Pancreas (tissue), 10 donors: Measurements from ENCODE around the gene KCNMA1. TPM values are rescaled to one million over a fixed set of nuclear protein-coding genes. Genes with fewer than 3 reads are reported as not detected.

Experiments used
- ATAC-seq, 4 donors: fragments of 200-7000 bp; cut with Tn5 transposase; one replicate each; pipeline versions ENCODE4 v1.8.0 to v1.9.1; 2020; ENCODE audit warnings: mild to moderate bottlenecking in 4 of 4, moderate library complexity in 4 of 4
- DNase-seq, 6 donors: peaks; one replicate each; pipeline ENCODE4 v3.0.0-alpha.2; 2020
- FAIRE-seq: peaks from 2 replicates; lab custom pipeline; 2012; peaks lifted over from hg19 to GRCh38; lab: Jason Lieb, UNC
- H3K27ac ChIP-seq, 4 donors: fragments of 200-600 bp; sonication (generic); 1 replicate in 3 of 4; 2 replicates in 1 of 4; pipeline versions ENCODE4 v1.5.0 to v1.8.0; 2020
- H3K27me3 ChIP-seq, 4 donors: fragments of 200-600 bp; one replicate each; pipeline ENCODE4 v1.8.0; 2021
- H3K36me3 ChIP-seq, 3 donors: fragments of 200-600 bp; sonication (generic) in 1 of 3; one replicate each; pipeline versions ENCODE4 v1.5.0 to v1.8.0; 2020 to 2021
- H3K4me1 ChIP-seq, 3 donors: fragments of 200-600 bp; one replicate each; pipeline ENCODE4 v1.8.0; 2021
- H3K4me3 ChIP-seq, 4 donors: fragments of 200-600 bp; sonication (generic) in 2 of 4; one replicate each; pipeline versions ENCODE4 v1.5.0 to v1.8.0; 2020 to 2021
- H3K9me3 ChIP-seq, 4 donors: fragments of 200-600 bp; one replicate each; pipeline ENCODE4 v1.8.0; 2021
- WGBS, 2 donors: extraction: QIAGEN DNeasy Blood & Tissue Kit; methylation state at CpG; one replicate each; pipeline ENCODE4 v1.1.7; 2013; 5-methylcytosine and 5-hydroxymethylcytosine counted together
- intact Hi-C, 3 donors: fragments of 100-400 bp; cut with DNase I; formaldehyde crosslinking; loops; one replicate each; pipeline versions ENCODE4 v1.11.1 to v1.14.2; 2022
- polyA plus RNA-seq, 2 donors: library from polyadenylated mRNA; stranded (reverse); fragments of 200-250 nt; gene quantifications; one replicate each; pipeline ENCODE4 v1.2.3, GENCODE V29; 2013
- total RNA-seq, 6 donors: library from RNA; stranded (reverse); fragmentation: NEBNext Ultra II Directional in 4 of 6; extraction: Animal tissue kit (Norgen Biotek cat#: 25700) in 4 of 6; gene quantifications; one replicate each; pipeline versions ENCODE4 v1.2.1 to v1.2.4, GENCODE V29; 2021 to 2023
- TF ChIP-seq, protein P1 (sequence below), 4 donors: fragments of 200-600 bp; sonication (generic) in 3 of 4; IDR thresholded peaks; one replicate each; pipeline versions ENCODE4 v1.5.0 to v1.8.0; 2021; ENCODE audit warnings: antibody characterized with exemption in 4 of 4
- donor health status: healthy with polysubstance abuse.
- donor health status: DM: no; HTN: no; CAD: no; lungs with moderate emphysema.
- donor health status: DM: no; HTN: no; CAD: no.
- donor health status: control.
- donor health status: control.
- donor health status: Bipolar disorder and iron deficiency.
- donor health status: DM: yes; HTN: yes; CAD: no.
- donor health status: DM: no; HTN: no; CAD: no.
- donor health status: DM: no; HTN: no; CAD: no.
- donor health status: DM: yes; HTN: yes; CAD: no.

Gene KCNMA1
- total and polyA plus RNA-seq, 8 donors, result 3.5 to 19.4 (median 9.3) TPM

DNA sequence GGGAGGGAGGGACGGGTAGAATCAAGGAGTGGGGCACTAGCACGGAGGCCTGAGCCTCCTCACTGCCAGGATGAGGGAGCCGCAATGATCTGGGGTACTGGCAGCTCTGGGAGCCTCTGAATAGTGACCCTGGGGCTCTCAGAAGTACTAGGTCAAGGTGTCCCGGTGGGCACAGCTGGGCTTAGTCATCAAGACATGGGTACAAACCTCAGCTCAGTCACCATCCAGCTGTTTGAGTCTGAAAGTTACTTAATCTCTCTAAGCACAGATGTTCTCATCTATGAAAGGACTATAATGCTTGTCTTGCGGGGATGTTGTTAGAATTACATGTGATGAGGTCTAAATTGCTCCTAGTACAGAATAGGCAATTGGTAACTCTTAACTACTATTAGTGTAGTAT lies 276.8 kb downstream of the KCNMA1 start:
- TF ChIP-seq, protein P1, sequence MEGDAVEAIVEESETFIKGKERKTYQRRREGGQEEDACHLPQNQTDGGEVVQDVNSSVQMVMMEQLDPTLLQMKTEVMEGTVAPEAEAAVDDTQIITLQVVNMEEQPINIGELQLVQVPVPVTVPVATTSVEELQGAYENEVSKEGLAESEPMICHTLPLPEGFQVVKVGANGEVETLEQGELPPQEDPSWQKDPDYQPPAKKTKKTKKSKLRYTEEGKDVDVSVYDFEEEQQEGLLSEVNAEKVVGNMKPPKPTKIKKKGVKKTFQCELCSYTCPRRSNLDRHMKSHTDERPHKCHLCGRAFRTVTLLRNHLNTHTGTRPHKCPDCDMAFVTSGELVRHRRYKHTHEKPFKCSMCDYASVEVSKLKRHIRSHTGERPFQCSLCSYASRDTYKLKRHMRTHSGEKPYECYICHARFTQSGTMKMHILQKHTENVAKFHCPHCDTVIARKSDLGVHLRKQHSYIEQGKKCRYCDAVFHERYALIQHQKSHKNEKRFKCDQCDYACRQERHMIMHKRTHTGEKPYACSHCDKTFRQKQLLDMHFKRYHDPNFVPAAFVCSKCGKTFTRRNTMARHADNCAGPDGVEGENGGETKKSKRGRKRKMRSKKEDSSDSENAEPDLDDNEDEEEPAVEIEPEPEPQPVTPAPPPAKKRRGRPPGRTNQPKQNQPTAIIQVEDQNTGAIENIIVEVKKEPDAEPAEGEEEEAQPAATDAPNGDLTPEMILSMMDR (IDR thresholded peaks at IDR 0.05), result no peak
- H3K4me1 ChIP-seq, result no peaks in the 10 kb centered on the region
- no peaks in the 10 kb centered on the region for H3K27me3 ChIP-seq
- FAIRE-seq, result no peak
- intact Hi-C loops, result no loop called here
- DNase-seq, result no peak
- H3K4me3 ChIP-seq, result no peak overlapping the region
- H3K27ac ChIP-seq, result no peak overlapping the region
- ATAC-seq, result no peak
- H3K9me3 ChIP-seq, result no peaks in the 10 kb centered on the region
- 93 to 96% methylated on average over 5 of the region's 5 CpGs for WGBS, 2 donors
- H3K36me3 ChIP-seq, result no peaks in the 10 kb centered on the region

DNA sequence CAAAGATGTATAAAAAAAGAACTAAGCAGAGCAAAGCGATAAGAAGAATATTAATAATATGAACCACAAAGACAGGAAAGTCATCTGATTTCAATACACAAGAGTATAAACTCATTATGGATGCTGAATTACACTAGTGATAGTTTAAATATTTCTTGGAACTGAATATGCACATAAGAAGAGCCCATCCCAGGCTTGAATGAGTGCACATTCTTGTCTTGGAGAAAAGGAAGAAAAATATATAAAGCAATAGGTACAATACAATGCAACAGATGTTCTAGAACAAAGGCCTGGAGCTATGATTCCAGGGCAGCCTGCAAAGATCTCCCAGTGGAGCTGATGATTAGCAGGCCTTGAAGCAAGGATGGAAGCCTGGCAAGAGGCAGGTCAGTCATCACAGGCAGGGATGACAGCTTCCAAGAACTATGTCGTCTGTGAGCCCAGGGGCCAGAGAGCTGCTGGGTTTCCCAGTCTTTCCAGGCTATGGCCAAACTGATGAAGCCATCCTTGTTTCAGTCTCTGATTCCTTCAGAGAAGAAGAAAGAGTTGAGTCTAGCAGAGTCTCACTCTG lies 277.6 kb downstream of the KCNMA1 start:
- Histone ChIP-seq H3K27ac (no peak overlapping the region), H3K9me3 (no peaks in the 10 kb centered on the region), H3K36me3 (no peaks in the 10 kb centered on the region), H3K4me3 (no peak overlapping the region), H3K27me3 (no peaks in the 10 kb centered on the region), H3K4me1 (no peaks in the 10 kb centered on the region)
- no peak for ATAC-seq
- DNase-seq, result no peak
- no peak for FAIRE-seq
- TF ChIP-seq, protein P1 (IDR thresholded peaks at IDR 0.05), result no peak
- intact Hi-C loops, result no loop called here
- 68 to 88% methylated on average over 2 of the region's 2 CpGs for WGBS, 2 donors

DNA sequence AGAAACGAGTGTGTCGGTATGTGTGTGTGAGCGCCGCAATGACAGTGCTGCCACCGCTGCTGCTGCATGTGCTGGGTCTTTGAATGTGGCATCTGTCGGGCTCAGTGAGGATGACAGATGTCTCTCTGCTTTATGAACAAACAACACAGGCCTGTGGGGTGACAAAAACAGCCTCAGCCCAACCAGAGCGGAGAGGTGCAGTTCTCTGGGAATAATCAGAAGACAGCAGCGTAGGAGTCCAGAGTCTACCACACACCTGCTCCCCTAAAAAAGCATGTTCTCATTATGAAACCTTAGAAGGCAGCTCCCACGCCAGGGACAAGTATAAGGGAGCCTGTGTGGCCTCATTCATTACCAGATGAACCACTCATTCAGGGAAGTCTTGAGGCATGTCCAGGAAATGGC lies 278.3 kb downstream of the KCNMA1 start:
- no peaks in the 10 kb centered on the region for H3K36me3 ChIP-seq
- H3K4me3 ChIP-seq, result no peak overlapping the region
- 86 to 92% methylated on average over 9 of the region's 9 CpGs for WGBS, 2 donors
- H3K27ac ChIP-seq, result no peak overlapping the region
- no peak for ATAC-seq
- H3K4me1 ChIP-seq, result no peaks in the 10 kb centered on the region
- no peak for DNase-seq
- TF ChIP-seq, protein P1 (IDR thresholded peaks at IDR 0.05), result no peak
- intact Hi-C loops, result no loop called here
- no peaks in the 10 kb centered on the region for H3K9me3 ChIP-seq
- H3K27me3 ChIP-seq, result no peaks in the 10 kb centered on the region
- FAIRE-seq, result no peak

DNA sequence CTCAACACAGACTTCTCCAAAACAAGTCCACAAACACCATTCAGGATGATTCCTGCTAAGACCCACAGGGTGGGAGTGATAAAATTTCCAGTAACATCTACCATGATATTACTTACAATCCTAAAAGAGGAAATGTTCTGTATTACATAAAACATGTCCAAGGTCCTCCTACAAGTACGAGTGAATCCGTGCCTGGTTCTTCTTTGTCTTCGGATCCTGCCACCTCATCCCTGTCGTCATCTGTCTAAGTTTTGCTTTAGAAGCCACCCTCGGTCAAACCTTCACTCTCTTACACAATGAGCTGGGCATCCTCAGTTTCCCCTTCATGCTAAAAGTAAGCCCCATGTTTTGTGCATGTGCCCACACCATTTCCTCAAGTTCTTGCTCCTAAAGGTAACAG lies 279.0 kb downstream of the KCNMA1 start:
- ATAC-seq, result no peak

More for the DNA sequence above, 279.0 kb downstream of the KCNMA1 start:
- 93 to 94% methylated on average over 5 of the region's 5 CpGs for WGBS, 2 donors
- Histone ChIP-seq H3K4me1 (no peaks in the 10 kb centered on the region), H3K36me3 (no peaks in the 10 kb centered on the region), H3K4me3 (no peak overlapping the region), H3K27me3 (no peaks in the 10 kb centered on the region), H3K9me3 (no peaks in the 10 kb centered on the region), H3K27ac (no peak overlapping the region)
- FAIRE-seq, result no peak
- no peak for DNase-seq
- intact Hi-C loops, result no loop called here
- TF ChIP-seq, protein P1 (IDR thresholded peaks at IDR 0.05), result no peak
